Keratinocyte (primary cell): ENCODE results near the gene TTYH1. TPM values are rescaled to one million over a fixed set of nuclear protein-coding genes. Genes with fewer than 3 reads are reported as not detected.

ENCODE experiments used
- DNase-seq: peaks from one replicate; pipeline ENCODE4 v3.0.0-alpha.2; 2011; ENCODE audit warnings: low read depth, missing footprints, low spot score
- FAIRE-seq: peaks from 2 replicates; lab custom pipeline; 2011; peaks lifted over from hg19 to GRCh38; lab: Jason Lieb, UNC
- H2AFZ ChIP-seq: 2 replicates; pipeline ENCODE4 v1.6.0; 2012; ENCODE audit warnings: low read length, control low read depth, inconsistent platforms; ENCODE audit not compliant: control insufficient read depth
- H3K27ac ChIP-seq: 2 replicates; pipeline ENCODE4 v1.5.1; 2011; ENCODE audit warnings: low read length; ENCODE audit not compliant: control insufficient read depth, insufficient read depth
- H3K27me3 ChIP-seq: 3 replicates; pipeline ENCODE4 v1.6.0; 2011; ENCODE audit warnings: low read length; ENCODE audit not compliant: control insufficient read depth, insufficient read depth; ENCODE audit errors: extremely low read depth
- H3K36me3 ChIP-seq, 2 experiments: 2 replicates in 1 of 2; 3 replicates in 1 of 2; pipeline ENCODE4 v1.5.1; 2011; ENCODE audit warnings: low read length in 2 of 2, mild to moderate bottlenecking in 1 of 2; ENCODE audit not compliant: control insufficient read depth in 2 of 2, insufficient read depth in 2 of 2; ENCODE audit errors: extremely low read depth in 1 of 2
- H3K4me1 ChIP-seq: 3 replicates; pipeline ENCODE4 v1.5.1; 2011; ENCODE audit warnings: low read length; ENCODE audit not compliant: control insufficient read depth, insufficient read depth; ENCODE audit errors: extremely low read depth
- H3K4me2 ChIP-seq: 3 replicates; pipeline ENCODE4 v1.6.0; 2011; ENCODE audit warnings: low read depth, low read length; ENCODE audit not compliant: control insufficient read depth, insufficient read depth; ENCODE audit errors: extremely low read depth
- H3K4me3 ChIP-seq, 3 experiments: fragments of 200-600 bp in 1 of 3; sonication (generic) in 1 of 3; 2 replicates in 2 of 3; 3 replicates in 1 of 3; pipeline ENCODE4 v1.5.1; 2011 to 2016; ENCODE audit warnings: low read length in 3 of 3, mild to moderate bottlenecking in 3 of 3, control low read depth in 2 of 3, inconsistent platforms in 1 of 3, low read depth in 1 of 3, mixed read lengths in 1 of 3, mixed run types in 1 of 3, moderate library complexity in 1 of 3; ENCODE audit not compliant: control insufficient read depth in 2 of 3, insufficient read depth in 2 of 3; ENCODE audit errors: extremely low read depth in 1 of 3
- H3K79me2 ChIP-seq: 2 replicates; pipeline ENCODE4 v1.6.0; 2012; ENCODE audit warnings: low read length; ENCODE audit not compliant: control insufficient read depth, insufficient read depth
- H3K9ac ChIP-seq: 3 replicates; pipeline ENCODE4 v1.6.0; 2011; ENCODE audit warnings: low read length; ENCODE audit not compliant: control insufficient read depth, insufficient read depth; ENCODE audit errors: extremely low read depth
- H3K9me1 ChIP-seq: 3 replicates; pipeline ENCODE4 v1.6.0; 2011; ENCODE audit warnings: low read length; ENCODE audit not compliant: control insufficient read depth, insufficient read depth; ENCODE audit errors: extremely low read depth
- H3K9me3 ChIP-seq: 2 replicates; pipeline ENCODE4 v1.5.1; 2012; ENCODE audit warnings: low read depth, low read length; ENCODE audit not compliant: control insufficient read depth
- H4K20me1 ChIP-seq: 3 replicates; pipeline ENCODE4 v1.6.0; 2011; ENCODE audit warnings: low read length; ENCODE audit not compliant: control insufficient read depth, insufficient read depth; ENCODE audit errors: extremely low read depth
- EZH2 ChIP-seq: IDR thresholded peaks from one replicate; pipeline ENCODE4 v1.6.1; 2012; ENCODE audit warnings: inconsistent platforms, mild to moderate bottlenecking, low read length, moderate library complexity
- dilution Hi-C: fragments of 300-500 bp; cut with MboI; formaldehyde crosslinking; loops from one replicate; pipeline ENCODE4 v1.7.0; 2020; ENCODE audit warnings: low sequenced_read_pairs; ENCODE audit not compliant: extremely low pct_ligation_motif_present
- polyA plus RNA-seq, 5 experiments: library from polyadenylated mRNA; depleted of rRNA in 3 of 5; stranded (reverse) in 3 of 5; stranded (forward) in 1 of 5; unstranded in 1 of 5; fragments of >200 nt; gene quantifications; 1 replicate in 1 of 5; 2 replicates in 3 of 5; 3 replicates in 1 of 5; pipeline versions ENCODE4 v1.2.1 to v1.2.3, GENCODE V29; 2011 to 2012; ENCODE audit warnings: missing spikeins in 2 of 5, low read depth in 1 of 5, low replicate concordance in 1 of 5
- TF ChIP-seq, protein P1 (sequence below), 3 experiments: IDR thresholded peaks in 1 of 3; conservative IDR thresholded peaks in 1 of 3; optimal IDR thresholded peaks in 1 of 3; 2 replicates in 2 of 3; 3 replicates in 1 of 3; pipeline versions ENCODE3 to v1.5.1; 2011; ENCODE audit warnings: low read length in 3 of 3, mild to moderate bottlenecking in 3 of 3, moderate library complexity in 2 of 3, control low read depth in 1 of 3, inconsistent platforms in 1 of 3; ENCODE audit not compliant: insufficient read depth in 2 of 3; ENCODE audit errors: extremely low read depth in 1 of 3

The TTYH1 gene
- polyA plus RNA-seq, 1 donor (not counting 4 experiments of a cell fraction or from before 2014, with no cell fraction given), result 0.13 TPM

DNA sequence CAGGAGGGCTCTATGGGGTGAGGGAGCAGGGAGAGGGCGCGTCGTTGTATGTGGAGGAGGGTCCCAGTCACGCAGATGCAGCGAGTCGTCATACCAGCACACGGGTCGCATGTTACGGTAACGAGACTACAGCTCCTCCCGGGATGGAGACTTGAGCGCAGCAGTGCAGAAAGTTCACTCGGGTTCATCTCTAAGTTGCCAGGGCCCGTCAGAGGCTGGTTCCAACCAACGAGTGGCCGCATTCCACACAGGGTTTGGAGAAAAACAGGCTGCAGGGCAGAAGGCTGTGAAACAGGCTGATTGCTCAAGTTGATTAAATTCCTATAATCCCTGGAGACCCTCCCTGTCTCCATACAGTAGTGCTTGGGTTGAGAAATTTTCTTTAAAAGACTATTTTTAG, 21.9 kb upstream of the TTYH1 start:
- H3K4me1 ChIP-seq, result no peaks in the 10 kb centered on the region
- H3K9ac ChIP-seq, result no peak overlapping the region
- H3K27me3 ChIP-seq, result peaks cover 3% of the 10 kb centered on the region
- FAIRE-seq (no peak), DNase-seq (no peak)
- H3K4me2 ChIP-seq, result no peak overlapping the region
- dilution Hi-C loops, result no loop called here
- H2AFZ ChIP-seq, result no peak overlapping the region
- no peak overlapping the region for H3K4me3 ChIP-seq
- H3K9me3 ChIP-seq, result no peaks in the 10 kb centered on the region
- H3K79me2 ChIP-seq, result no peaks in the 10 kb centered on the region
- H4K20me1 ChIP-seq, result no peaks in the 10 kb centered on the region
- no peaks in the 10 kb centered on the region for H3K36me3 ChIP-seq
- no peaks in the 10 kb centered on the region for H3K9me1 ChIP-seq
- no peak overlapping the region for H3K27ac ChIP-seq
- TF ChIP-seq EZH2, result no peak
- TF ChIP-seq, protein P1, sequence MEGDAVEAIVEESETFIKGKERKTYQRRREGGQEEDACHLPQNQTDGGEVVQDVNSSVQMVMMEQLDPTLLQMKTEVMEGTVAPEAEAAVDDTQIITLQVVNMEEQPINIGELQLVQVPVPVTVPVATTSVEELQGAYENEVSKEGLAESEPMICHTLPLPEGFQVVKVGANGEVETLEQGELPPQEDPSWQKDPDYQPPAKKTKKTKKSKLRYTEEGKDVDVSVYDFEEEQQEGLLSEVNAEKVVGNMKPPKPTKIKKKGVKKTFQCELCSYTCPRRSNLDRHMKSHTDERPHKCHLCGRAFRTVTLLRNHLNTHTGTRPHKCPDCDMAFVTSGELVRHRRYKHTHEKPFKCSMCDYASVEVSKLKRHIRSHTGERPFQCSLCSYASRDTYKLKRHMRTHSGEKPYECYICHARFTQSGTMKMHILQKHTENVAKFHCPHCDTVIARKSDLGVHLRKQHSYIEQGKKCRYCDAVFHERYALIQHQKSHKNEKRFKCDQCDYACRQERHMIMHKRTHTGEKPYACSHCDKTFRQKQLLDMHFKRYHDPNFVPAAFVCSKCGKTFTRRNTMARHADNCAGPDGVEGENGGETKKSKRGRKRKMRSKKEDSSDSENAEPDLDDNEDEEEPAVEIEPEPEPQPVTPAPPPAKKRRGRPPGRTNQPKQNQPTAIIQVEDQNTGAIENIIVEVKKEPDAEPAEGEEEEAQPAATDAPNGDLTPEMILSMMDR (optimal IDR thresholded peaks at IDR 0.05 in 1 of 3, IDR thresholded peaks at IDR 0.05 in 1 of 3, conservative IDR thresholded peaks at IDR 0.05 in 1 of 3; ENCODE audit: extremely low read depth in 1 of 3, insufficient read depth in 2 of 3, low read length in 3 of 3), result no peak

DNA sequence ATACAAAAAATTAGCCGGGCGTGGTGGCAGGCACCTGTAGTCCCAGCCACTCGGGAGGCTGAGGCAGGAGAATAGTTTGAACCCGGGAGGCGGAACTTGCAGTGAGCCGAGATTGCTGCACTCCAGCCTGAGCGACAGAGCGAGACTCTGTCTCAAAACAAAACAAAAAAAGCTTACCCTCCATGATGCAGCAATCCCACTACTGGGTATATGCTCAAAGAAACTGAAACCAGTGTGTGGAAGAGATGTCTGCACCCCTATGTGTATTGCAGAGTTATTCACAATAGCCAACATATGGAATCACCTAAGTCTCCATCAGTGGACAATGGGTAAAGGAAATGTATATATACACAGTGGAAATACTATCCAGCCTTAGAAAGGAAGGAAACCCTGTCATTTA, 19.6 kb upstream of the TTYH1 start:
- no peak overlapping the region for H3K4me2 ChIP-seq
- H3K27me3 ChIP-seq, result no peaks in the 10 kb centered on the region
- H3K9ac ChIP-seq, result no peak overlapping the region
- FAIRE-seq (no peak), DNase-seq (no peak)
- H3K79me2 ChIP-seq, result no peaks in the 10 kb centered on the region
- no peak overlapping the region for H2AFZ ChIP-seq
- no peaks in the 10 kb centered on the region for H3K36me3 ChIP-seq
- H3K4me1 ChIP-seq, result no peaks in the 10 kb centered on the region
- H3K4me3 ChIP-seq, result no peak overlapping the region
- H3K9me3 ChIP-seq, result no peaks in the 10 kb centered on the region
- dilution Hi-C loops, result no loop called here
- no peak overlapping the region for H3K27ac ChIP-seq
- TF ChIP-seq, protein P1 (optimal IDR thresholded peaks at IDR 0.05 in 1 of 3, IDR thresholded peaks at IDR 0.05 in 1 of 3, conservative IDR thresholded peaks at IDR 0.05 in 1 of 3; ENCODE audit: extremely low read depth in 1 of 3, insufficient read depth in 2 of 3, low read length in 3 of 3), result no peak
- TF ChIP-seq EZH2, result no peak
- H3K9me1 ChIP-seq, result no peaks in the 10 kb centered on the region
- no peaks in the 10 kb centered on the region for H4K20me1 ChIP-seq
